Heart left ventricle (tissue), 11 donors: ENCODE data around the gene STX16. TPM values are rescaled to one million over a fixed set of nuclear protein-coding genes. Genes with fewer than 3 reads are reported as not detected.

ENCODE experiments used
- polyA plus RNA-seq, 2 donors: library from polyadenylated mRNA; stranded (reverse); fragments of 200-250 nt; gene quantifications; one replicate each; pipeline ENCODE4 v1.2.3, GENCODE V29; 2013
- total RNA-seq, 9 donors: library from RNA; depleted of rRNA in 2 of 9; stranded (reverse); fragments of >200 nt in 2 of 9; fragmentation: NEBNext Ultra II Directional in 3 of 9; extraction: Animal tissue kit (Norgen Biotek cat#: 25700) in 3 of 9; gene quantifications; one replicate each; pipeline versions ENCODE4 v1.1.0 to v1.2.4, GENCODE V29; 2016 to 2023
- donor health status: ischemic (EF 13 %, LVEDD 7.1; RV severe dilation, severe dysfunction).
- donor health status: healthy with polysubstance abuse.
- donor health status: DM: no; HTN: yes; CAD: no.
- donor health status: DM: no; HTN: no; CAD: no.
- donor health status: ischemic (EF 25% LVEDD 5.7; RV mildly dilated, moderate dysfunction).
- donor health status: healthy.
- donor health status: DM: yes; HTN: yes; CAD: no.
- donor health status: PGD.
- donor health status: nonischemic (EF 23%, LVEDD 6.1; RV moderate dilation, normal function).

Gene STX16
- total and polyA plus RNA-seq, 11 donors: 14.6 to 38.9 (median 25.6) TPM

Other genes with a start within 250 kb of the STX16 start
- gene APCDD1L, start 135.9 kb upstream of the STX16 start, total RNA-seq: 1 to 10 TPM in 2 of 9 donors, under 1 TPM in 6, not detected in 1; 0.24 to 1.1 (median 0.64) TPM
- under 1 TPM in 1 of 2 donors, not detected in 1; 0.37 TPM for gene APCDD1L, start 135.9 kb upstream of the STX16 start, polyA plus RNA-seq
- 10 to 100 TPM; 18.5 to 33.4 (median 30.1) TPM for gene NPEPL1, start 41.5 kb downstream of the STX16 start, total RNA-seq
- gene NPEPL1, start 41.5 kb downstream of the STX16 start, polyA plus RNA-seq: 10 to 100 TPM; 18.1 to 32.5 TPM
- under 1 TPM in 7 of 9 donors, not detected in 2; 0.22 to 0.79 (median 0.29) TPM for gene GNAS-AS1, start 199.6 kb downstream of the STX16 start, total RNA-seq
- gene GNAS-AS1, start 199.6 kb downstream of the STX16 start, polyA plus RNA-seq: under 1 TPM; 0.17 to 0.91 TPM
- 1,000 to 10,000 TPM; 1,430 to 2,119 (median 1,604) TPM for gene GNAS, start 201.4 kb downstream of the STX16 start, total RNA-seq
- 1,000 to 10,000 TPM; 1,246 to 2,999 TPM for gene GNAS, start 201.4 kb downstream of the STX16 start, polyA plus RNA-seq